GM19467 (cell line): ENCODE data around the gene PITPNM1.

ENCODE experiments used
- ATAC-seq: cut with Tn5 transposase; IDR thresholded peaks from one replicate; pipeline ENCODE4 v1.9.1; 2021; ENCODE audit warnings: mild to moderate bottlenecking, moderate library complexity; ENCODE audit not compliant: unreplicated experiment

PITPNM1 gene

GRCh38 chr11:67448220-67448609 is 56.9 kb downstream of the PITPNM1 start:
- no peak for ATAC-seq

DNA sequence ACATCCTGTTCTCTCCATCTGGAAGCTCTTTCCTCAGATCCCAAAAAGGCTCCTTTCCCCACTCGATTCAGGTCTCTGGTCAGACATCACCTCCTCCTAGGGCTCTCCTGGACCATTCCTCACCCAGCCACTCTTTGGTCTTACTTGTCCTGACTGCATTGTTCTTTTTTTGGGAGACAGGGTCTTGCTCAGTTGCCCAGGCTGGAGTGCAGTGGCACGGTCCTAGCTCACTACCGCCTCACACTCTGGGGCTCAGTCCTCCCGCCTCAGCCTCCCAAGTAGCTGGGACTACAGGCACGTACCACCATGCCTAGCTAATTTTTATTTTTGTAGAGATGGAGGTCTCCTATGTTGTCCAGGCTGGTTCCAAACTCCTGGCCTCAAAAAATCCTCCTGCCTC is 59.6 kb downstream of the PITPNM1 start:
- ATAC-seq: no peak

DNA sequence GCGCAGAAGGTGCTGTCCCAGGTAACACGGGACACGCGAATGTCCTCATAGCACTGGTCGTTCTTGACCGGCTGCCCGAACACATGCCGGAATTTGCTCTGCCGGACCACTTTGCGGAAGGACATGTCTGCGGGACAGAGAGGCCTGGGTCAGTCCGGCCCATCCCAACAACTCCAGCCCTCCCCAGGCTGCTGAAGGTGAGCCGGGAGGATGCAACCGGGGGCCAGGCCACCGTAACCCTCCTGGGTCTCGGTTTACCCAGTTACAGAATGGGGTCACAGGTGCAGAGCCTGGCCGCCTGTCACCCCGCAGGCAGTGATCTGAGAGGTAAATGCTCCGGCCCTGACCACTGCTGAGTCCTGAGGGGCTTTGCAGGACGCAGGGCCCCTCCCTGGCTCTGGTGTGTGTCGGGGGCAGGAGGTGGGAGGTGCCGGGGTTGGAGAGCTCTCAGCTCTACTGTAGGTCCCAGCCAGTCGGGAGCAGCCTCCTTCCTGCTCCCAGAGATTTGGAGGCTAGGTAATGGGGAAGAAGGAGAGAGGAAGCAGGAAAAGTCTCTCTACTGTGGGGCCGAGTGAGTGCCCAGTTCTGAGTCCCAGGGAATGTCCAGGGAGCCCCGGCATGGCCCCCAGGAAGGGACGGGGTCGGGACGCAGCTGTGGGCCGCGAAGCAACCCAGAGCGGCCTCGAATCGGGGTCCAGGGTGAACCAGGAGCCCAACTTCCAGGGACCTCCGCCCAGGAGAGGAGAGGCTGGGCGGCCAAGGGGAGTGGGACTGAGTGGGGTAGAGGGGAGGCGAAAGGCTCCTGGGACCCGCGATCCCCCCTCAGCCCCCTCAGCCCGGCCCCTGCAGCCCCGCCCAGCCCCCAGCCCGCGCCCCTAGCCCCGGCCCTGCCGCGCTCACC is 62.4 kb downstream of the PITPNM1 start:
- ATAC-seq: no peak
